Measurements from ENCODE around the gene CEP19. TPM values are rescaled to one million over a fixed set of nuclear protein-coding genes. Genes with fewer than 3 reads are reported as not detected.

Gene CEP19
- total RNA-seq, 1 donor = 3.6 TPM

DNA sequence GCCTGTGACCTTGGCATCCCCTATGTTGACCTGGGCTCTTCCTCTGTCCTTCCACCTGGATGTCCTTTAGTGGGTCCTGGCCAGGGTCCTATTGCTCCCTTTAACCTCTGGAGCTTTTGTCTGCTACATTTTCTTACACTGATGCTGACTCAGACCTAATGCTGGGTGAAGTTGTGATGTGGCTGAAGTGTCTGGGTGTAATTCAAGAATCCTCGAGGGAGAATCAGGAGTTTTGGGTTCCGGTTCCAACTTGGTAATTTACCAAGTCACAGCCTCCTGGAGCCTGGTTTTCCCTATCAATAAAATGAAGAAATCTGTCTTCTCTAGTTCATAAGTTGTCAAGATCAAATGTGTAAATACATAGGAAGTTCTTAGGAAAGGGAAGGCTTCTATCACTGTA, 25.6 kb downstream of the CEP19 start:
- no peak for DNase-seq (ENCODE audit: insufficient read length, low spot score, missing footprints)

DNA sequence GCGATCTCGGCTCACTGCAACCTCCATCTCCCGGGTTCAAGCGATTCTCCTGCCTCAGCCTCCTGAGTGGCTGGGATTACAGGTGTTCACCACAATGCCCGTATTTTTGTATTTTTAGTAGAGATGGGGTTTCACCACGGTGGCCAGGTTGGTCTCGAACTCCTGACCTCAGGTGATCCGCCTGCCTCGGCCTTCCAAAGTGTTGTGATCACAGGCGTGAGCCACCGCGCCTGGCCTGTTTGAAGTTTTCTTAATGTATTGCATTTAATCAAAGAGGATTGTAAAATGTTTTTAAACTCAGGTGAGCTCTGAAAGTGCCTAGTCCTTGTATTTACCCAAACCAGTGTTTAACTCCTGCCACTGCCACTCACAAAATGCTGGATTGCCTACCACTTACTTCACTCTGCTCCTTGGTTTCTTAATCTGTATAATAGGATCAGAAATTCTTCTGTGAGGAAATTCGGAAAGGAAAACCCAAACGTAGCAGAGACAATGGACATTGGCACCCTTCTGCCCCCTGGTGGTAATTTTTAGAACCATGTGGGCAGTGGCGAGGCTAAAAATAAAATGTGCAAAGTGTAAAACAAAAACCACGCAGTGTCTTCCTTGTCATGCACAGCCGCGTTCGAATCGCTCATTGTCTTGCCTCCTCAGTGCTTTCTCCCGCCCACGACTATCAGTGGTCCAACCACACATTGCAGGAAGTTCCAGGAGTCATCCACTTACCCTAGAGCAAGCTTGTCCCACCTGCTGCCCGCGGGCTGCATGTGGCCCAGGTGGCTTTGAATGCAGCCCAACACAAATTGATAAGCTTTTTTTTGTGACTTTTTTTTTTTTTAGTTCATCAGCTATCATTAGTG, 27.3 kb downstream of the CEP19 start:
- TF ChIP-seq CTCF (IDR thresholded peaks at IDR 0.05; ENCODE audit: extremely low read depth, low read depth, low read length) = peak; percentile 83
- H3K4me2 ChIP-seq (ENCODE audit: insufficient read depth, low read length) = peak overlapping the region; percentile 58

More for the DNA sequence above, 25.6 kb downstream of the CEP19 start:
- no peaks in the 10 kb centered on the region for H3K9me3 ChIP-seq (ENCODE audit: low read depth, low read length)
- H3K4me1 ChIP-seq (ENCODE audit: insufficient read depth, low read length) = peaks cover 19% of the 10 kb centered on the region
- no peak overlapping the region for H3K4me3 ChIP-seq (ENCODE audit: insufficient read depth, low read length)
- H3K79me2 ChIP-seq (ENCODE audit: insufficient read depth, low read length) = no peaks in the 10 kb centered on the region
- H2AFZ ChIP-seq (ENCODE audit: low read length) = no peak overlapping the region
- TF ChIP-seq CTCF (IDR thresholded peaks at IDR 0.05; ENCODE audit: extremely low read depth, low read depth, low read length) = no peak
- H3K27ac ChIP-seq (ENCODE audit: low read depth, low read length) = no peak overlapping the region
- H3K27me3 ChIP-seq (ENCODE audit: insufficient read depth, low read length) = peaks cover 13% of the 10 kb centered on the region
- no peaks in the 10 kb centered on the region for H4K20me1 ChIP-seq (ENCODE audit: insufficient read depth, low read length)
- H3K36me3 ChIP-seq (ENCODE audit: insufficient read depth, low read length) = no peaks in the 10 kb centered on the region
- H3K4me2 ChIP-seq (ENCODE audit: insufficient read depth, low read length) = no peak overlapping the region

DNA sequence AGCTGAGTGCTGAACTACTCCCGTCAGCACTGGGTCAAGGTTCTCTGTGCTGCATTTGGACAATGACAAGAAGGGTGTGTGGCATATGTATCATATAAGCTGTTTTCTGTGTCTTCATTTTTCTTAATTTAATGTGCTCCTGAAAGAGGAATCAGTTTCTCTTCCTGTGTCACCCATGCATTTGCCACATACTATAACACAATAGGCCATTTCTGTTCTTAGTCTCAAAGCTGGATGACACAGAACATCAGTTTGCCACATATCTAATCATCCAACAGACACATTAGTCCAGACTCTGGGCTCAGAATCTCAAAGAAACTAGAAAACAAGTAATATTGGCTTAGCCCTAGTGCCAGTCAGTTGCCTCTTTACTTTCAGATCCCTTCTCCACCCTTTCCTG, 34.1 kb downstream of the CEP19 start:
- Histone ChIP-seq H3K4me3 (ENCODE audit: insufficient read depth, low read length) (no peak overlapping the region), H2AFZ (ENCODE audit: low read length) (no peak overlapping the region), H3K36me3 (ENCODE audit: insufficient read depth, low read length) (no peaks in the 10 kb centered on the region), H3K4me1 (ENCODE audit: insufficient read depth, low read length) (no peaks in the 10 kb centered on the region), H3K4me2 (ENCODE audit: insufficient read depth, low read length) (no peak overlapping the region), H3K27me3 (ENCODE audit: insufficient read depth, low read length) (peaks cover 45% of the 10 kb centered on the region), H3K79me2 (ENCODE audit: insufficient read depth, low read length) (no peaks in the 10 kb centered on the region), H3K27ac (ENCODE audit: low read depth, low read length) (no peak overlapping the region), H4K20me1 (ENCODE audit: insufficient read depth, low read length) (no peaks in the 10 kb centered on the region), H3K9me3 (ENCODE audit: low read depth, low read length) (no peaks in the 10 kb centered on the region)
- no peak for TF ChIP-seq CTCF (IDR thresholded peaks at IDR 0.05; ENCODE audit: extremely low read depth, low read depth, low read length)
- no peak for DNase-seq (ENCODE audit: insufficient read length, low spot score, missing footprints)

More for the DNA sequence above, 27.3 kb downstream of the CEP19 start:
- no peaks in the 10 kb centered on the region for H3K79me2 ChIP-seq (ENCODE audit: insufficient read depth, low read length)
- DNase-seq (ENCODE audit: insufficient read length, low spot score, missing footprints) = peak; percentile 92
- peaks cover 19% of the 10 kb centered on the region for H3K4me1 ChIP-seq (ENCODE audit: insufficient read depth, low read length)
- no peaks in the 10 kb centered on the region for H3K36me3 ChIP-seq (ENCODE audit: insufficient read depth, low read length)
- H3K9me3 ChIP-seq (ENCODE audit: low read depth, low read length) = no peaks in the 10 kb centered on the region
- H3K27ac ChIP-seq (ENCODE audit: low read depth, low read length) = no peak overlapping the region
- no peaks in the 10 kb centered on the region for H4K20me1 ChIP-seq (ENCODE audit: insufficient read depth, low read length)
- peak overlapping the region; percentile 72 for H2AFZ ChIP-seq (ENCODE audit: low read length)
- H3K4me3 ChIP-seq (ENCODE audit: insufficient read depth, low read length) = no peak overlapping the region
- H3K27me3 ChIP-seq (ENCODE audit: insufficient read depth, low read length) = peaks cover 14% of the 10 kb centered on the region

GRCh38 chr3:196677353-196677752, 34.7 kb downstream of the CEP19 start:
- H3K36me3 ChIP-seq (ENCODE audit: insufficient read depth, low read length) = no peaks in the 10 kb centered on the region
- H3K4me3 ChIP-seq (ENCODE audit: insufficient read depth, low read length) = no peak overlapping the region
- H3K79me2 ChIP-seq (ENCODE audit: insufficient read depth, low read length) = no peaks in the 10 kb centered on the region
- H3K4me1 ChIP-seq (ENCODE audit: insufficient read depth, low read length) = no peaks in the 10 kb centered on the region
- no peak for TF ChIP-seq CTCF (IDR thresholded peaks at IDR 0.05; ENCODE audit: extremely low read depth, low read depth, low read length)
- DNase-seq (ENCODE audit: insufficient read length, low spot score, missing footprints) = no peak
- H3K27ac ChIP-seq (ENCODE audit: low read depth, low read length) = no peak overlapping the region
- no peak overlapping the region for H3K4me2 ChIP-seq (ENCODE audit: insufficient read depth, low read length)
- no peaks in the 10 kb centered on the region for H4K20me1 ChIP-seq (ENCODE audit: insufficient read depth, low read length)
- peaks cover 44% of the 10 kb centered on the region for H3K27me3 ChIP-seq (ENCODE audit: insufficient read depth, low read length)
- H2AFZ ChIP-seq (ENCODE audit: low read length) = no peak overlapping the region
- H3K9me3 ChIP-seq (ENCODE audit: low read depth, low read length) = no peaks in the 10 kb centered on the region
